Vagina (tissue), 2 donors: Measurements from ENCODE around the gene KCNQ2.

Experiments
- CTCF ChIP-seq, 3 experiments: fragments of 450-650 bp in 2 of 3; fragments of 200-600 bp in 1 of 3; sonication (generic) in 1 of 3; IDR thresholded peaks; one replicate each; pipeline ENCODE4 v1.5.1; 2017 to 2019; ENCODE audit warnings: antibody characterized with exemption in 3 of 3, mild to moderate bottlenecking in 2 of 3, moderate library complexity in 2 of 3
- POLR2A ChIP-seq, 2 donors: fragments of 450-650 bp; IDR thresholded peaks; one replicate each; pipeline ENCODE4 v1.6.1; 2017; ENCODE audit warnings: antibody characterized with exemption in 2 of 2, mild to moderate bottlenecking in 2 of 2, moderate library complexity in 2 of 2

GRCh38 chr20:63448031-63448430, 24.4 kb downstream of the KCNQ2 start:
- TF ChIP-seq CTCF (IDR thresholded peaks at IDR 0.05), result no peak
- TF ChIP-seq POLR2A (IDR thresholded peaks at IDR 0.05), result no peak
